Measurements from ENCODE around the gene IP6K1. TPM values are rescaled to one million over a fixed set of nuclear protein-coding genes. Genes with fewer than 3 reads are reported as not detected.
A peak's percentile ranks its signal among the peaks of the same experiment; 100 is the strongest.

Gene IP6K1
- total RNA-seq, 1 experiment from 2014 or later: 42.2 TPM

DNA sequence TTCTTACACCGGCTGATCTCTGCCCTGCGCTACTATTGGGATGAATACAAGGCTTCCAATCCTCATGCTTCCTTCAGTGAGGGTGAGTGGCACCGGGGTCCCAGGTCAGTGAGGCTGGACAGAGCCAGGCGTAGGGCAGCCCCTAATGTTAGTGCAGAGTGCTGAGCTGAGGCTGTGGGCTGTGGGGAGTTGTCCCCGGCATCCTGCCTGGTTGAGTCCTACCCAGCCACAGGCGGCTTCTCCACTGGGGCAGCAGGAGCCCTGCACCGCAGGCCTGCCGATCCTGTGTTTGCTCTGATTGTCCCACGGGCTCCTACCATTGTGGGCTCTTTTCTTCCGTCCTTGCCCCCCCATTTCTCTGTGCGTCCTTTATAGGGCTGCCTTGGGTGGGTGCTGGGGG, 83.7 kb downstream of the IP6K1 start:
- H3K79me2 ChIP-seq (ENCODE audit: insufficient read depth, low read length): no peaks in the 10 kb centered on the region
- H3K4me1 ChIP-seq (ENCODE audit: insufficient read depth, low read length): no peaks in the 10 kb centered on the region
- no peak overlapping the region for H2BK120ac ChIP-seq (ENCODE audit: low read depth, low read length, poor library complexity, severe bottlenecking)
- H3K9ac ChIP-seq (ENCODE audit: extremely low read depth, insufficient read length, low read length): no peak overlapping the region
- H3K4ac ChIP-seq (ENCODE audit: low read depth, low read length): no peak overlapping the region
- WGBS (ENCODE audit: extremely low coverage, insufficient read length, low lambda C conversion rate): no CpG with 5 or more reads among the region's 11 CpGs
- H3T11ph ChIP-seq (ENCODE audit: low read length): no peak overlapping the region
- no peak overlapping the region for H3K18ac ChIP-seq (ENCODE audit: insufficient read length, low read depth, low read length)
- no peak overlapping the region for H4K91ac ChIP-seq (ENCODE audit: insufficient read length, low read depth, low read length)
- H2AFZ ChIP-seq (ENCODE audit: low read length): no peak overlapping the region
- no peak overlapping the region for H4K8ac ChIP-seq (replicated peaks; ENCODE audit: insufficient read length, low read depth, low read length)
- no peak overlapping the region for H3K23ac ChIP-seq (ENCODE audit: insufficient read length, low read depth, low read length)
- H3K56ac ChIP-seq (ENCODE audit: insufficient read length, low read depth, low read length): no peak overlapping the region
- H4K5ac ChIP-seq (ENCODE audit: insufficient read length, low read depth, low read length): no peak overlapping the region
- no peak overlapping the region for H2AK5ac ChIP-seq (ENCODE audit: insufficient read length, low read length)
- Mint-ChIP-seq H3K36me3 (ENCODE audit: insufficient read depth in 1 of 3, low read depth in 3 of 3) (peaks cover 6 to 20% (median 14%) of the 10 kb centered on the region in 3 experiments), H3K4me1 (peaks cover 11 to 21% of the 10 kb centered on the region in 2 experiments), H3K27ac (peak overlapping the region in 1 of 3 experiments; percentile 73; a peak in 1 of 7 replicates), H3K9me3 (no peaks in the 10 kb centered on the region), H3K4me3 (no peak overlapping the region), H3K27me3 (ENCODE audit: low read depth) (no peaks in the 10 kb centered on the region)
- H2BK5ac ChIP-seq (ENCODE audit: insufficient read length, low read length): no peak overlapping the region
- no peak overlapping the region for H2BK15ac ChIP-seq (ENCODE audit: low read depth, low read length)
- no peak overlapping the region for H3K4me2 ChIP-seq (ENCODE audit: insufficient read depth, insufficient read length, low read length)
- no peak overlapping the region for H3K14ac ChIP-seq (ENCODE audit: insufficient read depth, low read length)
- no peaks in the 10 kb centered on the region for H3K27me3 ChIP-seq (ENCODE audit: insufficient read depth, low read length)
- no peaks in the 10 kb centered on the region for H3K79me1 ChIP-seq (ENCODE audit: insufficient read depth, low read depth, low read length, poor library complexity, severe bottlenecking)
- no peak for DNase-seq
- no peaks in the 10 kb centered on the region for H3K23me2 ChIP-seq (ENCODE audit: insufficient read length, low read depth, low read length, poor library complexity, severe bottlenecking)
- no peak overlapping the region for H2BK12ac ChIP-seq (ENCODE audit: insufficient read length, low read depth, low read length)
- TF ChIP-seq CTCF (conservative IDR thresholded peaks at IDR 0.05): no peak
- no peak overlapping the region for H3K27ac ChIP-seq (ENCODE audit: insufficient read length, low read depth, low read length)
- no peak overlapping the region for H2BK20ac ChIP-seq (ENCODE audit: low read depth, low read length, poor library complexity, severe bottlenecking)
- H4K20me1 ChIP-seq (ENCODE audit: control insufficient read depth, insufficient read depth, insufficient read length): no peaks in the 10 kb centered on the region
- H3K9me3 ChIP-seq (ENCODE audit: control insufficient read depth, low read depth, low read length): no peaks in the 10 kb centered on the region
